D721Med (cell line): Measurements from ENCODE around the gene S1PR3.

ENCODE experiments used
- DNase-seq: peaks from one replicate; pipeline ENCODE4 v3.0.0; 2011; ENCODE audit warnings: low spot score; ENCODE audit not compliant: insufficient read length
- FAIRE-seq: peaks from 2 replicates; lab custom pipeline; 2011; peaks lifted over from hg19 to GRCh38; lab: Jason Lieb, UNC
- TF ChIP-seq, protein P1 (sequence below): IDR thresholded peaks from 2 replicates; pipeline ENCODE4 v1.5.1; 2012; ENCODE audit warnings: mild to moderate bottlenecking, control low read depth; ENCODE audit not compliant: insufficient read depth; ENCODE audit errors: missing control alignments

The S1PR3 gene

GRCh38 chr9:89044881-89045280 is 53.6 kb downstream of the S1PR3 start:
- no peak for FAIRE-seq
- TF ChIP-seq, protein P1, sequence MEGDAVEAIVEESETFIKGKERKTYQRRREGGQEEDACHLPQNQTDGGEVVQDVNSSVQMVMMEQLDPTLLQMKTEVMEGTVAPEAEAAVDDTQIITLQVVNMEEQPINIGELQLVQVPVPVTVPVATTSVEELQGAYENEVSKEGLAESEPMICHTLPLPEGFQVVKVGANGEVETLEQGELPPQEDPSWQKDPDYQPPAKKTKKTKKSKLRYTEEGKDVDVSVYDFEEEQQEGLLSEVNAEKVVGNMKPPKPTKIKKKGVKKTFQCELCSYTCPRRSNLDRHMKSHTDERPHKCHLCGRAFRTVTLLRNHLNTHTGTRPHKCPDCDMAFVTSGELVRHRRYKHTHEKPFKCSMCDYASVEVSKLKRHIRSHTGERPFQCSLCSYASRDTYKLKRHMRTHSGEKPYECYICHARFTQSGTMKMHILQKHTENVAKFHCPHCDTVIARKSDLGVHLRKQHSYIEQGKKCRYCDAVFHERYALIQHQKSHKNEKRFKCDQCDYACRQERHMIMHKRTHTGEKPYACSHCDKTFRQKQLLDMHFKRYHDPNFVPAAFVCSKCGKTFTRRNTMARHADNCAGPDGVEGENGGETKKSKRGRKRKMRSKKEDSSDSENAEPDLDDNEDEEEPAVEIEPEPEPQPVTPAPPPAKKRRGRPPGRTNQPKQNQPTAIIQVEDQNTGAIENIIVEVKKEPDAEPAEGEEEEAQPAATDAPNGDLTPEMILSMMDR, result no peak
- no peak for DNase-seq

DNA sequence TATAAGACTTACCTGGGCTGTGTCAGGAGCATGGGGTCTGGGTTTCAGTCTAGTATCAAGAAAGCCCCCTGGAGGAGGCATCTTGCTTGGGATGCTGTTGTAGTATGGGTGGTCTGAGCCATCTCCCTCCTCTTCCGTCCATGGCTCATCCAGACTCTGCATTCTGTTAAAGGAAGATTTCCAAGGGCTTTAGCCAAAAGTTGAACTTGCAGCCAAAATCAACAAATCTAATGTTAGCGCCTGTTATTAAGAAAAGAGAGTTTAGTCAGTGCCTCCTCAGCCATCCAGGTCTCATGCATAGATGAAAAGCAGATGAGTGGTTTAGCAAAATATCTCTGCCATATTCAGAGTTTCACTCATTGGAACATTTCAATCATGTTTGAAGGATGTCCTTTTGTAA is 55.6 kb downstream of the S1PR3 start:
- DNase-seq (no peak), FAIRE-seq (no peak)
- TF ChIP-seq, protein P1, result no peak

- TF ChIP-seq, protein P1, result no peak
- no peak for FAIRE-seq
- no peak for DNase-seq
These were observed 56.4 kb downstream of the S1PR3 start for GRCh38 chr9:89047667-89048066.

DNA sequence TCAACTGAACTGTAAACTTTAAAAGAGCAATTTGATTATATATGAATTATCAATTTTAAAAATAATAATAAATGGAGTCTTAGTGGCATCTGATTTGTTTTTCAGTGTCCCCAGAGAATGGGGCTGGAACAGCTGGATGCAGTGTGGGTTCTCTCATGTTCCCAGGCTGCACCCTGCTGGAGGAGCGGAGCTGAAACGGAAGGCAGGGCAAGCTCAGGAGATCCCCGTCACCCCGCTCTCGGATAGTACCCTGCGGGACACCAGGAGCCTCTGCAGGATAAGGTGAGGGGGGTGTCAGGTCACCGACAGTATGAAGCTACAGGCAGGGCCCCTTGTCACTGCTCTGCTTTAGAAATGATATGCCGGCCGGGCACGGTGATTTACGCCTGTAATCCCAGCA is 57.3 kb downstream of the S1PR3 start:
- TF ChIP-seq, protein P1, result no peak
- DNase-seq, result no peak
- no peak for FAIRE-seq

DNA sequence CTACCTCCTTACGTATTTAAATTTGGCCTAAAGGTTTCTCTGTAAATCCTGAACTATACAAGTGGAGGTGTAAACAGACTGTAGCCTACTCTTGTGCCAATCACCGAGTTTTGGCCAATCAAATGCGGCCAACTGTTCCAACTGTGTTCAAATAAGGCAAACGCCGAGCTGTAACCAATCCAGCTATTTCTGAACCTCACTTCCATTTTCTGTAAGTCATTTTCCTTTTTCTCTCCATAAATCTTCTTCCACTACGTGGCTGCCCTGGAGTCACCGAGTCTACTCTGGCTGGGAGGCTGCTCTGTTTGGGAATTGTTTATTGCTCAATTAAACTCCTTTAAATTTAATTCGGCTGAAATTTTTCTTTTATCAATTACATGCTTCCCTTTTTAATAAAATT is 58.4 kb downstream of the S1PR3 start:
- TF ChIP-seq, protein P1, result no peak
- DNase-seq (no peak), FAIRE-seq (no peak)

DNA sequence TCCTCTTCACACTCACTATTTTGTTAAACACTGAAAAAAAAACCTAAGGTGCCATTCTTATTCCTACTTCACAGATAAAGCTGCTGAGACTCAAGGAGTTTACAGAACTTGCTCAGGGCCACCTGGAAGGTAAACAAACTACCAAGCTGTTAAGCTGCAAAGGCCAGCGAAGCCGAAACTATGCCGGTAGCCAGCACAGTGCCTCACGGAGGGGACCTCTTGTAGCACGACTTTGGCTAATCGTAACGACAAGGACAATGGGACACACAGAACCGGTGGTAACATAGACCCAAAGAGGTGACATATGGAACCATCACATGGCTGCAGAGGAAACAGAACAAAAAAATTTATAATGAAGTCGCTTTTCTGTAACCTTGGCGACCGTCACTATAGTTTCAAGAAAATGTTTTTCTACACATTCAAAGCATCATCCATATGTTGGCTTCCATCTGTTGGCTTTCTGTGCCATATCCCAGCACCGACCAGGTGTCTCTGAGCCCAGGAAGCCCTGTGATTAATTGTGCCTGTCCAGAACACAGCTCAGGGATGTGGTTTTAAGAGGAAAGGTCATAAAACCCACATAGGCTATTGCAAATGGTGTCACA is 60.3 kb downstream of the S1PR3 start:
- FAIRE-seq (no peak), DNase-seq (no peak)
- TF ChIP-seq, protein P1, result no peak

GRCh38 chr9:89052470-89053097 is 61.3 kb downstream of the S1PR3 start:
- DNase-seq, result no peak
- FAIRE-seq, result no peak
- TF ChIP-seq, protein P1, result no peak
